ENCODE measurements around the gene NUP62CL.
"Not testable (repeated sequence)": the region's sequence is repeated elsewhere in the genome, so short reads cannot be mapped to it uniquely, and the experiment has no call there.

The NUP62CL gene

DNA sequence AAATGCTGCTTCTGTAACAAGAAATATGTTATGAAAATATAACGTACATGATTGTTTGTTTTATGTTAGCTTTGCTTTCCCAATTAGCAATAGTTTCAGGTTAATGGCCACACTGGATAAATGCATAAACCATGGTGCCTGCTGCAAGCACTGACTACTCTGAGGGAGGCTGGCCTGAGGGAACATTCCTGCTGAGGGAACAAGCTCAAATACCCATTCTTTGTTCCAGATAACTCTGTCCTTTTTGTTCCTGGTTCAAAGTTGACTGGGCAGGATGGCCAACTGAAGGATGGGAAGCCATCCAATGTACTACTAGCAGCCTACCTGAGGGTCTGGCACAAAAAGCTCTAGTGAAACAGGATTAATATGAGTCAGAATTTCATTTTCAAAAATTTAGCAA is 37.5 kb downstream of the NUP62CL start:
- Histone ChIP-seq H3K9me2 (replicated peaks; ENCODE audit: low read depth, low read length) (no peaks in the 10 kb centered on the region), H3K36me3 (ENCODE audit: insufficient read depth, low read length) (no peaks in the 10 kb centered on the region), H3K27me3 (ENCODE audit: insufficient read depth, low read length, poor library complexity, severe bottlenecking) (no peaks in the 10 kb centered on the region), H3F3A (ENCODE audit: low read depth) (no peaks in the 10 kb centered on the region), H3K4me3 (ENCODE audit: low read length, poor library complexity, severe bottlenecking) (no peak overlapping the region), H4K20me1 (ENCODE audit: insufficient read depth, low read length, poor library complexity, severe bottlenecking) (no peaks in the 10 kb centered on the region), H3K4me1 (ENCODE audit: insufficient read depth, low read length, poor library complexity, severe bottlenecking) (no peaks in the 10 kb centered on the region), H3K9me3 (ENCODE audit: insufficient read depth, low read depth, low read length) (no peaks in the 10 kb centered on the region), H3K4me2 (ENCODE audit: low read depth, low read length, poor library complexity, severe bottlenecking) (no peak overlapping the region), H3K9ac (ENCODE audit: low read depth, low read length, poor library complexity, severe bottlenecking) (no peak overlapping the region), H2AFZ (ENCODE audit: low read length) (no peak overlapping the region), H3K79me2 (ENCODE audit: insufficient read depth, low read length) (no peaks in the 10 kb centered on the region)
- TF ChIP-seq, protein P1, sequence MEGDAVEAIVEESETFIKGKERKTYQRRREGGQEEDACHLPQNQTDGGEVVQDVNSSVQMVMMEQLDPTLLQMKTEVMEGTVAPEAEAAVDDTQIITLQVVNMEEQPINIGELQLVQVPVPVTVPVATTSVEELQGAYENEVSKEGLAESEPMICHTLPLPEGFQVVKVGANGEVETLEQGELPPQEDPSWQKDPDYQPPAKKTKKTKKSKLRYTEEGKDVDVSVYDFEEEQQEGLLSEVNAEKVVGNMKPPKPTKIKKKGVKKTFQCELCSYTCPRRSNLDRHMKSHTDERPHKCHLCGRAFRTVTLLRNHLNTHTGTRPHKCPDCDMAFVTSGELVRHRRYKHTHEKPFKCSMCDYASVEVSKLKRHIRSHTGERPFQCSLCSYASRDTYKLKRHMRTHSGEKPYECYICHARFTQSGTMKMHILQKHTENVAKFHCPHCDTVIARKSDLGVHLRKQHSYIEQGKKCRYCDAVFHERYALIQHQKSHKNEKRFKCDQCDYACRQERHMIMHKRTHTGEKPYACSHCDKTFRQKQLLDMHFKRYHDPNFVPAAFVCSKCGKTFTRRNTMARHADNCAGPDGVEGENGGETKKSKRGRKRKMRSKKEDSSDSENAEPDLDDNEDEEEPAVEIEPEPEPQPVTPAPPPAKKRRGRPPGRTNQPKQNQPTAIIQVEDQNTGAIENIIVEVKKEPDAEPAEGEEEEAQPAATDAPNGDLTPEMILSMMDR (conservative IDR thresholded peaks at IDR 0.05; ENCODE audit: low read length) = no peak

DNA sequence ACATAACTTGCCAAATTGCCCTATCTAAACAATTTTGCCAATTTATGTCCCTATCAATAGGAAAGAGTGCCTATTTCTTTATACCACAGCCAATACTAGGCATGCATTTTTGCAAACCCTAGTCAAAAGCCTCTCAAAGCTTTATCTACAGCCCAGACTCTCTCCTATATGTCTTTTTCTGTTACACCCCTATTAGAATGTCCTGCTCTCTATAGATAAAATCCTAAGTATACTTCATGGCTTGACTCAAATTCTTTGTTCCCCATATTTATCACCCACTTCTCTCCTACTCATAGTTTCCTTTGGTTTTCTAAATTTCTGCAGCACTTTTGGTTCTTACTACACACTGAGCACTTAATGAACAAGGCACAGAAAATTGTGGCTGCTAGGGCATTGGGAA is 38.0 kb downstream of the NUP62CL start:
- H2AFZ ChIP-seq (ENCODE audit: low read length) = no peak overlapping the region
- TF ChIP-seq EZH2phosphoT487 (IDR thresholded peaks at IDR 0.05; ENCODE audit: borderline replicate concordance) = no peak
- TF ChIP-seq, protein P1 (conservative IDR thresholded peaks at IDR 0.05; ENCODE audit: low read length) = no peak
- no peaks in the 10 kb centered on the region for H4K20me1 ChIP-seq (ENCODE audit: insufficient read depth, low read length, poor library complexity, severe bottlenecking)
- no peak overlapping the region for H3K9ac ChIP-seq (ENCODE audit: low read depth, low read length, poor library complexity, severe bottlenecking)
- H3K9me2 ChIP-seq (replicated peaks; ENCODE audit: low read depth, low read length) = no peaks in the 10 kb centered on the region
- no peak overlapping the region for H3K4me2 ChIP-seq (ENCODE audit: low read depth, low read length, poor library complexity, severe bottlenecking)
- H3F3A ChIP-seq (ENCODE audit: low read depth) = no peaks in the 10 kb centered on the region
- no peaks in the 10 kb centered on the region for H3K79me2 ChIP-seq (ENCODE audit: insufficient read depth, low read length)
- H3K36me3 ChIP-seq (ENCODE audit: insufficient read depth, low read length) = no peaks in the 10 kb centered on the region
- no peaks in the 10 kb centered on the region for H3K9me3 ChIP-seq (ENCODE audit: insufficient read depth, low read depth, low read length)
- no peak overlapping the region for H3K4me3 ChIP-seq (ENCODE audit: low read length, poor library complexity, severe bottlenecking)
- no peaks in the 10 kb centered on the region for H3K27me3 ChIP-seq (ENCODE audit: insufficient read depth, low read length, poor library complexity, severe bottlenecking)
- H3K4me1 ChIP-seq (ENCODE audit: insufficient read depth, low read length, poor library complexity, severe bottlenecking) = no peaks in the 10 kb centered on the region

DNA sequence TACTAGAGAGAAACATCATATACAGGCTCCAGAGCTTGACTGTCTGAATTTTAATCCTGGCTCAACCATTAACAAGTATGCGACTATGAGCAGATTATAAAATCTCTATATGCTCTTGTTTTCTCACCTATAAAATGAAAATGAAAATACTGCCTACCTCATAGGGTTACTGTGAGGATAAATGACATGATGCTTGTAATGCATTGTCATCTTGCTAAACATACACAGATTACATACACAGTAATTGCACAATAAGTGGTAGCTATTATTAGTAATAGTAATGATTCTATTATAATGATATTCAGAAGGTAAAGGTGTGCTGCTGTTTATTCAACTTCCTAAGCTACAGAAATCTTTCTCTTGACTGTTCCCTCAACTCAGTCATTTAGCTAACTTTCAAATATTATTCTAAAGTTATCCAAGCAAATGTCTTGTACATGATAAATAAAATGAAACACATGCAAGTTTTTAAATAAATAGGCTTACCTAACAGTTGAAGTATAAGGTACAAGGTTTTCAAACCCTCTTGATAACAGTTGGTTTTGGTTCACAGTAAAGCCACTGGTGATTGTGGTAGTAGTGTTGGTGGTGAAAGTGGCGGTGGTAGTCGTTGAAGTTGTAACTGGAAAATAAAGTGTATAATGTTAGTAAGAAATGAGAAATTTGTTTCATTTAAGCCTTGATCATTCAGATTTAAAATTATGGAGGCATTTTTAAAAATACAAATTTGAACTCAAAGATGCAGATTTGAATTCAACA is 38.9 kb downstream of the NUP62CL start:
- H3K4me2 ChIP-seq (ENCODE audit: low read depth, low read length, poor library complexity, severe bottlenecking) = no peak overlapping the region
- H3K36me3 ChIP-seq (ENCODE audit: insufficient read depth, low read length) = no peaks in the 10 kb centered on the region

GRCh38 chrX:107157618-107158017 is 48.6 kb downstream of the NUP62CL start:
- H3K27me3 ChIP-seq (ENCODE audit: insufficient read depth, low read length, poor library complexity, severe bottlenecking); H3F3A ChIP-seq (ENCODE audit: low read depth); H3K4me1 ChIP-seq (ENCODE audit: insufficient read depth, low read length, poor library complexity, severe bottlenecking); H3K9me2 ChIP-seq (replicated peaks; ENCODE audit: low read depth, low read length); H2AFZ ChIP-seq (ENCODE audit: low read length); H4K20me1 ChIP-seq (ENCODE audit: insufficient read depth, low read length, poor library complexity, severe bottlenecking); H3K9me3 ChIP-seq (ENCODE audit: insufficient read depth, low read depth, low read length); H3K4me3 ChIP-seq (ENCODE audit: low read length, poor library complexity, severe bottlenecking); H3K9ac ChIP-seq (ENCODE audit: low read depth, low read length, poor library complexity, severe bottlenecking); H3K36me3 ChIP-seq (ENCODE audit: insufficient read depth, low read length); H3K4me2 ChIP-seq (ENCODE audit: low read depth, low read length, poor library complexity, severe bottlenecking); H3K79me2 ChIP-seq (ENCODE audit: insufficient read depth, low read length): not testable (repeated sequence)

More for the DNA sequence above, 38.9 kb downstream of the NUP62CL start:
- H3K9me2 ChIP-seq (replicated peaks; ENCODE audit: low read depth, low read length) = no peaks in the 10 kb centered on the region
- H4K20me1 ChIP-seq (ENCODE audit: insufficient read depth, low read length, poor library complexity, severe bottlenecking) = no peaks in the 10 kb centered on the region
- no peaks in the 10 kb centered on the region for H3K9me3 ChIP-seq (ENCODE audit: insufficient read depth, low read depth, low read length)
- no peaks in the 10 kb centered on the region for H3K4me1 ChIP-seq (ENCODE audit: insufficient read depth, low read length, poor library complexity, severe bottlenecking)
- H3K79me2 ChIP-seq (ENCODE audit: insufficient read depth, low read length) = no peaks in the 10 kb centered on the region
- H3K4me3 ChIP-seq (ENCODE audit: low read length, poor library complexity, severe bottlenecking) = no peak overlapping the region
- no peak for TF ChIP-seq EZH2phosphoT487 (IDR thresholded peaks at IDR 0.05; ENCODE audit: borderline replicate concordance)
- TF ChIP-seq, protein P1 (conservative IDR thresholded peaks at IDR 0.05; ENCODE audit: low read length) = no peak
- no peaks in the 10 kb centered on the region for H3F3A ChIP-seq (ENCODE audit: low read depth)
- H3K27me3 ChIP-seq (ENCODE audit: insufficient read depth, low read length, poor library complexity, severe bottlenecking) = no peaks in the 10 kb centered on the region
- H3K9ac ChIP-seq (ENCODE audit: low read depth, low read length, poor library complexity, severe bottlenecking) = no peak overlapping the region
- no peak overlapping the region for H2AFZ ChIP-seq (ENCODE audit: low read length)

DNA sequence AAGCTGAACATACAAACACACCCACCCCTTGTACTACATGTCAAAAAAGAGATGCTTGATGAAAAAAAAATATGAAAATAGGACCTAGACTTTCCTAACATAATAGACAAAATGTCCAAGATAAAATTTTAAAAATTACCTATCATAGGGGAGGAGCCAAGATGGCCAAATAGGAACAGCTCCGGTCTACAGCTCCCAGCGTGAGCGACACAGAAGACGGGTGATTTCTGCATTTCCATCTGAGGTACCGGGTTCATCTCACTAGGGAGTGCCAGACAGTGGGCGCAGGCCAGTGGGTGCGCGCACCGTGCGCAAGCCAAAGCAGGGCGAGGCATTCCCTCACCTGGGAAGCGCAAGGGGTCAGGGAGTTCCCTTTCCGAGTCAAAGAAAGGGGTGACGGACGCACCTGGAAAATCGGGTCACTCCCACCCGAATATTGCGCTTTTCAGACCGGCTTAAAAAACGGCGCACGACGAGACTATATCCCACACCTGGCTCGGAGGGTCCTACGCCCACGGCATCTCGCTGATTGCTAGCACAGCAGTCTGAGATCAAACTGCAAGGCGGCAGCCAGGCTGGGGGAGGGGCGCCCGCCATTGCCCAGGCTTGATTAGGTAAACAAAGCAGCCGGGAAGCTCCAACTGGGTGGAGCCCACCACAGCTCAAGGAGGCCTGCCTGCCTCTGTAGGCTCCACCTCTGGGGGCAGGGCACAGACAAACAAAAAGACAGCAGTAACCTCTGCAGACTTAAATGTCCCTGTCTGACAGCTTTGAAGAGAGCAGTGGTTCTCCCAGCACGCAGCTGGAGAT is 50.4 kb downstream of the NUP62CL start:
- not testable (repeated sequence) for H3K9me2 ChIP-seq (replicated peaks; ENCODE audit: low read depth, low read length); H3F3A ChIP-seq (ENCODE audit: low read depth); H3K79me2 ChIP-seq (ENCODE audit: insufficient read depth, low read length); H3K4me1 ChIP-seq (ENCODE audit: insufficient read depth, low read length, poor library complexity, severe bottlenecking); H4K20me1 ChIP-seq (ENCODE audit: insufficient read depth, low read length, poor library complexity, severe bottlenecking); H3K36me3 ChIP-seq (ENCODE audit: insufficient read depth, low read length); H3K27me3 ChIP-seq (ENCODE audit: insufficient read depth, low read length, poor library complexity, severe bottlenecking); H3K9ac ChIP-seq (ENCODE audit: low read depth, low read length, poor library complexity, severe bottlenecking); H3K9me3 ChIP-seq (ENCODE audit: insufficient read depth, low read depth, low read length)
- peak overlapping the region; percentile 52; the same call in 1 of the 2 replicates for H2AFZ ChIP-seq (ENCODE audit: low read length)
- peak overlapping the region; percentile 44 for H3K4me3 ChIP-seq (ENCODE audit: low read length, poor library complexity, severe bottlenecking)
- H3K4me2 ChIP-seq (ENCODE audit: low read depth, low read length, poor library complexity, severe bottlenecking) = peak overlapping the region; percentile 20
